HL-60 (cell line): ENCODE results near the gene RILPL1.

Experiments
- DNase-seq, 2 experiments: peaks; one replicate each; pipeline ENCODE4 v3.0.0-alpha.2; 2010 to 2020; ENCODE audit warnings: low read depth in 1 of 2, low spot score in 1 of 2
- H3K27ac ChIP-seq: fragments of 250-450 bp; sonication (Bioruptor Pico); replicated peaks from 2 replicates; pipeline ENCODE4 v1.5.1; 2020; ENCODE audit warnings: mild to moderate bottlenecking, moderate library complexity
- H3K27me3 ChIP-seq: fragments of 250-450 bp; sonication (Bioruptor Pico); 2 replicates; pipeline ENCODE4 v1.5.1; 2021; ENCODE audit warnings: mild to moderate bottlenecking, moderate library complexity; ENCODE audit not compliant: insufficient read depth, poor library complexity, severe bottlenecking
- H3K4me3 ChIP-seq: replicated peaks from 2 replicates; pipeline ENCODE4 v1.5.1; 2011; ENCODE audit warnings: mild to moderate bottlenecking, control low read depth, low read length; ENCODE audit not compliant: insufficient read depth
- CTCF ChIP-seq: IDR thresholded peaks from one replicate; pipeline ENCODE4 v1.5.1; 2011; ENCODE audit warnings: low read length, control low read depth, inconsistent platforms; ENCODE audit not compliant: insufficient read depth
- GABPA ChIP-seq: IDR thresholded peaks from 2 replicates; pipeline ENCODE4 v1.6.1; 2012; ENCODE audit warnings: low read depth
- POLR2AphosphoS5 ChIP-seq: IDR thresholded peaks from 2 replicates; pipeline ENCODE4 v1.6.1; 2012; ENCODE audit warnings: low read depth
- REST ChIP-seq: IDR thresholded peaks from 2 replicates; pipeline ENCODE4 v1.6.1; 2012; ENCODE audit warnings: low read depth; ENCODE audit not compliant: insufficient replicate concordance
- SPI1 ChIP-seq: IDR thresholded peaks from 2 replicates; pipeline ENCODE4 v1.6.1; 2012; ENCODE audit warnings: low read depth, mild to moderate bottlenecking, borderline replicate concordance

The RILPL1 gene

GRCh38 chr12:123576611-123577010 lies 43.1 kb upstream of the RILPL1 start:
- Histone ChIP-seq H3K27me3 (no peaks in the 10 kb centered on the region), H3K27ac (no peak overlapping the region), H3K4me3 (no peak overlapping the region)
- DNase-seq = no peak
- no peak for TF ChIP-seq SPI1
- no peak for TF ChIP-seq POLR2AphosphoS5
- TF ChIP-seq GABPA = no peak
- no peak for TF ChIP-seq REST
- TF ChIP-seq CTCF = no peak

GRCh38 chr12:123573870-123574269 lies 40.4 kb upstream of the RILPL1 start:
- Histone ChIP-seq H3K27ac (no peak overlapping the region), H3K4me3 (no peak overlapping the region), H3K27me3 (no peaks in the 10 kb centered on the region)
- DNase-seq = no peak
- TF ChIP-seq REST (no peak), CTCF (no peak), GABPA (no peak), SPI1 (no peak), POLR2AphosphoS5 (no peak)

- TF ChIP-seq CTCF (no peak), GABPA (no peak), REST (no peak), SPI1 (no peak), POLR2AphosphoS5 (no peak)
- H3K27me3 ChIP-seq = no peaks in the 10 kb centered on the region
- no peak for DNase-seq
- H3K27ac ChIP-seq = no peak overlapping the region
- no peak overlapping the region for H3K4me3 ChIP-seq
Observed at GRCh38 chr12:123572391-123572790, 38.9 kb upstream of the RILPL1 start.
